Measurements from ENCODE around the gene ATG4A. TPM values are rescaled to one million over a fixed set of nuclear protein-coding genes. Genes with fewer than 3 reads are reported as not detected.

The ATG4A gene
- total RNA-seq, 4 donors from 2014 or later, result 9.9 to 27.5 (median 17.3) TPM

- no peaks in the 10 kb centered on the region for H3K36me3 ChIP-seq
- no peaks in the 10 kb centered on the region for H3K4me1 ChIP-seq
- no peak overlapping the region for H3K4me3 ChIP-seq
- no peak for DNase-seq
- TF ChIP-seq POLR2A (IDR thresholded peaks at IDR 0.05) (no peak), CTCF (IDR thresholded peaks at IDR 0.05) (no peak)
- no peak overlapping the region for H3K27ac ChIP-seq
- no peaks in the 10 kb centered on the region for H3K9me3 ChIP-seq
- no peaks in the 10 kb centered on the region for H3K27me3 ChIP-seq
These were observed 31.2 kb downstream of the ATG4A start for GRCh38 chrX:108122748-108123147.

- Histone ChIP-seq H3K4me3 (no peak overlapping the region), H3K36me3 (no peaks in the 10 kb centered on the region), H3K27me3 (no peaks in the 10 kb centered on the region), H3K4me1 (no peaks in the 10 kb centered on the region), H3K27ac (no peak overlapping the region), H3K9me3 (no peaks in the 10 kb centered on the region)
- TF ChIP-seq CTCF (IDR thresholded peaks at IDR 0.05) (no peak), POLR2A (IDR thresholded peaks at IDR 0.05) (no peak)
- no peak for DNase-seq
These were observed 32.2 kb downstream of the ATG4A start for GRCh38 chrX:108123591-108124366.

- H3K4me3 ChIP-seq, result no peak overlapping the region
- H3K27me3 ChIP-seq, result no peaks in the 10 kb centered on the region
- TF ChIP-seq CTCF (IDR thresholded peaks at IDR 0.05) (no peak), POLR2A (IDR thresholded peaks at IDR 0.05) (no peak)
- no peaks in the 10 kb centered on the region for H3K36me3 ChIP-seq
- no peak overlapping the region for H3K27ac ChIP-seq
- no peaks in the 10 kb centered on the region for H3K4me1 ChIP-seq
- no peaks in the 10 kb centered on the region for H3K9me3 ChIP-seq
- no peak for DNase-seq
These were observed 35.1 kb downstream of the ATG4A start for GRCh38 chrX:108126661-108127060.

- Histone ChIP-seq H3K4me1 (no peaks in the 10 kb centered on the region), H3K9me3 (no peaks in the 10 kb centered on the region), H3K4me3 (no peak overlapping the region), H3K27ac (no peak overlapping the region), H3K36me3 (no peaks in the 10 kb centered on the region), H3K27me3 (no peaks in the 10 kb centered on the region)
- TF ChIP-seq CTCF (IDR thresholded peaks at IDR 0.05) (no peak), POLR2A (IDR thresholded peaks at IDR 0.05) (no peak)
- DNase-seq, result no peak
These were observed 35.6 kb downstream of the ATG4A start for GRCh38 chrX:108127152-108127551.

- no peaks in the 10 kb centered on the region for H3K9me3 ChIP-seq
- H3K4me1 ChIP-seq, result no peaks in the 10 kb centered on the region
- TF ChIP-seq POLR2A (IDR thresholded peaks at IDR 0.05) (no peak), CTCF (IDR thresholded peaks at IDR 0.05) (no peak)
- no peaks in the 10 kb centered on the region for H3K36me3 ChIP-seq
- no peak overlapping the region for H3K27ac ChIP-seq
- H3K27me3 ChIP-seq, result no peaks in the 10 kb centered on the region
- no peak for DNase-seq
- no peak overlapping the region for H3K4me3 ChIP-seq
These were observed 39.3 kb downstream of the ATG4A start for GRCh38 chrX:108130889-108131288.
